ENCODE results near the gene AGXT.

Gene AGXT

DNA sequence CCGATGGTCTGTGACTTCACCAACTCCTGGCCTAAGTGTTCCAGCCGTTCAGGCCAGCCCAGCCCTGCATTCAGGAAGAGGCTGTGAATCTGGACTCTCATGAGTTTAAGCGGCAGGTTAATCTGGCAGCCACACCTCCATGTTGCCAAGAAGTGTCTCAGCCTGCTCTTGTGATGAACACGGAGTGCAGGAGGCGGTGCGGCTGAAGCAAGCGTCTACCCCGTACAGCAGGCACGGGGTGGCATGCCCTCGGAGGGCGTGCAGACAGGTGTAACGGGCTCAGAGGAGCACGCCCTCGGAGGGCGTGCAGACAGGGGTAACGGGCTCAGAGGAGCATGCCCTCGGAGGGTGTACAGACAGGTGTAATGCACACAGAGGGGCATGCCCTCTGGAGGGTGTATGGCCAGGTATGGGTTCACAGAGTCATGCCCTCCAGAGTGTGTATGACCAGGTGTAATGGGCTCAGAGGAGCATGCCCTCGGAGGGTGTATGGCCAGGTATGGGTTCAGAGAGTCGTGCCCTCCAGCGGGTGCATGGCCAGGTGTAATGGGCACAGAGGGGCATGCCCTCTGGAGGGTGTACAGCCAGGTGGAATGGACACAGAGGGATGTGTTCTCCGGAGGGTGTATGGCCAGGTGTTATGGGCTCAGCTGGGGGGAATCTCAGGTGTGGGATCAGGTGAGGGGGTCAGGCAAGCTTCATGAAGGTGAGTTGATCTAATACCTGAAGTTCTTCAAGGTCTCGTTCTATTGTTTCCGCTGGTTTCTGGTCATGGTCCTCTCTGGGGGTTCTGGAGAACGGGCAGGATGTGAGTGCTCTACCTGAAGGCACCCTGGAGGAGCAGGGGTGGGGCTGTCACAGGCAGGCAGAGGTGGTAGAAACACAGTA, 60.1 kb downstream of the AGXT start:
- DNase-seq (ENCODE audit: low spot score): no peak

- no peak for DNase-seq (ENCODE audit: low spot score)
Measured at GRCh38 chr2:240929364-240930095, 60.9 kb downstream of the AGXT start.
